ENCODE measurements around the gene DDX27.

DNA sequence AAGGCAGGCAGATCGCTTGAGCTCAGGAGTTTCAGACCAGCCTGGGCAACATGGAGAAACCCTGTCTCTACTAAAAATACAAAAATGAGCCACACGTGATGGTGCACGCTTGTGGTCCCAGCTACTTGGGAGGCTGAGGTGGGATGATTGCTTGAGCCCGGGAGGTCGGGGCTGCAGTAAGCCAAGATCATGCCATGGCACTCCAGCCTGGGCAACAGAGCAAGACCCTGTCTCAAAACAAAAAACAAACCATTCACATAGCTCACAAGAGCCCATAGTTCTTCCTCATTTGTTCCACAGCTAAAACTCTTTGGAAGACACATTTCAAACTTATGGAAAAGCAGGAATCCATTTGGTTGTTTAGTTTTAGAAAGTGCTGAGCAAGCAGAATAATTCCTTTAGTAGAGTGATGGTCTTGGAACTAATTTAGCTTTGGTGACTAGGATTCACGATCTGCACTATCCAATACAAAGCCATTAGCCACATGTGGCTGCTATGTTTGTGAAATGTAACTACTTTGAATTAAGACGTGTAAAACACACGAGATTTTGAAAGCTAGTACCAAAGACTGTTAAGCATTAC lies 54.6 kb downstream of the DDX27 start:
- TF ChIP-seq JUN (CRISPR knock-in tag; IDR thresholded peaks at IDR 0.05) (no peak), CREM (CRISPR knock-in tag; IDR thresholded peaks at IDR 0.05) (no peak), ZNF396 (CRISPR knock-in tag; IDR thresholded peaks at IDR 0.05; ENCODE audit: borderline replicate concordance) (no peak), SMAD3 (CRISPR knock-in tag; IDR thresholded peaks at IDR 0.05; ENCODE audit: borderline replicate concordance) (no peak), SP1 (CRISPR knock-in tag; conservative IDR thresholded peaks at IDR 0.05) (no peak)
- TF ChIP-seq, protein P1, sequence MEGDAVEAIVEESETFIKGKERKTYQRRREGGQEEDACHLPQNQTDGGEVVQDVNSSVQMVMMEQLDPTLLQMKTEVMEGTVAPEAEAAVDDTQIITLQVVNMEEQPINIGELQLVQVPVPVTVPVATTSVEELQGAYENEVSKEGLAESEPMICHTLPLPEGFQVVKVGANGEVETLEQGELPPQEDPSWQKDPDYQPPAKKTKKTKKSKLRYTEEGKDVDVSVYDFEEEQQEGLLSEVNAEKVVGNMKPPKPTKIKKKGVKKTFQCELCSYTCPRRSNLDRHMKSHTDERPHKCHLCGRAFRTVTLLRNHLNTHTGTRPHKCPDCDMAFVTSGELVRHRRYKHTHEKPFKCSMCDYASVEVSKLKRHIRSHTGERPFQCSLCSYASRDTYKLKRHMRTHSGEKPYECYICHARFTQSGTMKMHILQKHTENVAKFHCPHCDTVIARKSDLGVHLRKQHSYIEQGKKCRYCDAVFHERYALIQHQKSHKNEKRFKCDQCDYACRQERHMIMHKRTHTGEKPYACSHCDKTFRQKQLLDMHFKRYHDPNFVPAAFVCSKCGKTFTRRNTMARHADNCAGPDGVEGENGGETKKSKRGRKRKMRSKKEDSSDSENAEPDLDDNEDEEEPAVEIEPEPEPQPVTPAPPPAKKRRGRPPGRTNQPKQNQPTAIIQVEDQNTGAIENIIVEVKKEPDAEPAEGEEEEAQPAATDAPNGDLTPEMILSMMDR (IDR thresholded peaks at IDR 0.05), result no peak
- TF ChIP-seq, protein P2, sequence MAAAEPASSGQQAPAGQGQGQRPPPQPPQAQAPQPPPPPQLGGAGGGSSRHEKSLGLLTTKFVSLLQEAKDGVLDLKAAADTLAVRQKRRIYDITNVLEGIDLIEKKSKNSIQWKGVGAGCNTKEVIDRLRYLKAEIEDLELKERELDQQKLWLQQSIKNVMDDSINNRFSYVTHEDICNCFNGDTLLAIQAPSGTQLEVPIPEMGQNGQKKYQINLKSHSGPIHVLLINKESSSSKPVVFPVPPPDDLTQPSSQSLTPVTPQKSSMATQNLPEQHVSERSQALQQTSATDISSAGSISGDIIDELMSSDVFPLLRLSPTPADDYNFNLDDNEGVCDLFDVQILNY (CRISPR knock-in tag; IDR thresholded peaks at IDR 0.05), result no peak
- TF ChIP-seq, protein P3, sequence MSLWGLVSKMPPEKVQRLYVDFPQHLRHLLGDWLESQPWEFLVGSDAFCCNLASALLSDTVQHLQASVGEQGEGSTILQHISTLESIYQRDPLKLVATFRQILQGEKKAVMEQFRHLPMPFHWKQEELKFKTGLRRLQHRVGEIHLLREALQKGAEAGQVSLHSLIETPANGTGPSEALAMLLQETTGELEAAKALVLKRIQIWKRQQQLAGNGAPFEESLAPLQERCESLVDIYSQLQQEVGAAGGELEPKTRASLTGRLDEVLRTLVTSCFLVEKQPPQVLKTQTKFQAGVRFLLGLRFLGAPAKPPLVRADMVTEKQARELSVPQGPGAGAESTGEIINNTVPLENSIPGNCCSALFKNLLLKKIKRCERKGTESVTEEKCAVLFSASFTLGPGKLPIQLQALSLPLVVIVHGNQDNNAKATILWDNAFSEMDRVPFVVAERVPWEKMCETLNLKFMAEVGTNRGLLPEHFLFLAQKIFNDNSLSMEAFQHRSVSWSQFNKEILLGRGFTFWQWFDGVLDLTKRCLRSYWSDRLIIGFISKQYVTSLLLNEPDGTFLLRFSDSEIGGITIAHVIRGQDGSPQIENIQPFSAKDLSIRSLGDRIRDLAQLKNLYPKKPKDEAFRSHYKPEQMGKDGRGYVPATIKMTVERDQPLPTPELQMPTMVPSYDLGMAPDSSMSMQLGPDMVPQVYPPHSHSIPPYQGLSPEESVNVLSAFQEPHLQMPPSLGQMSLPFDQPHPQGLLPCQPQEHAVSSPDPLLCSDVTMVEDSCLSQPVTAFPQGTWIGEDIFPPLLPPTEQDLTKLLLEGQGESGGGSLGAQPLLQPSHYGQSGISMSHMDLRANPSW (CRISPR knock-in tag; conservative IDR thresholded peaks at IDR 0.05; ENCODE audit: low read depth), result no peak
- TF ChIP-seq, protein P4, sequence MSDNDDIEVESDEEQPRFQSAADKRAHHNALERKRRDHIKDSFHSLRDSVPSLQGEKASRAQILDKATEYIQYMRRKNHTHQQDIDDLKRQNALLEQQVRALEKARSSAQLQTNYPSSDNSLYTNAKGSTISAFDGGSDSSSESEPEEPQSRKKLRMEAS (CRISPR knock-in tag; IDR thresholded peaks at IDR 0.05), result no peak
- TF ChIP-seq, protein P5, sequence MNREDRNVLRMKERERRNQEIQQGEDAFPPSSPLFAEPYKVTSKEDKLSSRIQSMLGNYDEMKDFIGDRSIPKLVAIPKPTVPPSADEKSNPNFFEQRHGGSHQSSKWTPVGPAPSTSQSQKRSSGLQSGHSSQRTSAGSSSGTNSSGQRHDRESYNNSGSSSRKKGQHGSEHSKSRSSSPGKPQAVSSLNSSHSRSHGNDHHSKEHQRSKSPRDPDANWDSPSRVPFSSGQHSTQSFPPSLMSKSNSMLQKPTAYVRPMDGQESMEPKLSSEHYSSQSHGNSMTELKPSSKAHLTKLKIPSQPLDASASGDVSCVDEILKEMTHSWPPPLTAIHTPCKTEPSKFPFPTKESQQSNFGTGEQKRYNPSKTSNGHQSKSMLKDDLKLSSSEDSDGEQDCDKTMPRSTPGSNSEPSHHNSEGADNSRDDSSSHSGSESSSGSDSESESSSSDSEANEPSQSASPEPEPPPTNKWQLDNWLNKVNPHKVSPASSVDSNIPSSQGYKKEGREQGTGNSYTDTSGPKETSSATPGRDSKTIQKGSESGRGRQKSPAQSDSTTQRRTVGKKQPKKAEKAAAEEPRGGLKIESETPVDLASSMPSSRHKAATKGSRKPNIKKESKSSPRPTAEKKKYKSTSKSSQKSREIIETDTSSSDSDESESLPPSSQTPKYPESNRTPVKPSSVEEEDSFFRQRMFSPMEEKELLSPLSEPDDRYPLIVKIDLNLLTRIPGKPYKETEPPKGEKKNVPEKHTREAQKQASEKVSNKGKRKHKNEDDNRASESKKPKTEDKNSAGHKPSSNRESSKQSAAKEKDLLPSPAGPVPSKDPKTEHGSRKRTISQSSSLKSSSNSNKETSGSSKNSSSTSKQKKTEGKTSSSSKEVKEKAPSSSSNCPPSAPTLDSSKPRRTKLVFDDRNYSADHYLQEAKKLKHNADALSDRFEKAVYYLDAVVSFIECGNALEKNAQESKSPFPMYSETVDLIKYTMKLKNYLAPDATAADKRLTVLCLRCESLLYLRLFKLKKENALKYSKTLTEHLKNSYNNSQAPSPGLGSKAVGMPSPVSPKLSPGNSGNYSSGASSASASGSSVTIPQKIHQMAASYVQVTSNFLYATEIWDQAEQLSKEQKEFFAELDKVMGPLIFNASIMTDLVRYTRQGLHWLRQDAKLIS (CRISPR knock-in tag; IDR thresholded peaks at IDR 0.05; ENCODE audit: borderline replicate concordance), result no peak
